GM19238 (cell line): Measurements from ENCODE around the gene TTLL5.

Source experiments
- DNase-seq: peaks from one replicate; pipeline ENCODE4 v3.0.0; 2011; ENCODE audit warnings: low spot score; ENCODE audit not compliant: insufficient read length

TTLL5 gene

GRCh38 chr14:75794615-75795038 is 133.6 kb downstream of the TTLL5 start:
- no peak for DNase-seq

GRCh38 chr14:75800792-75801191 is 139.7 kb downstream of the TTLL5 start:
- no peak for DNase-seq

GRCh38 chr14:75802486-75802885 is 141.4 kb downstream of the TTLL5 start:
- DNase-seq = no peak

- DNase-seq = no peak
Observed at GRCh38 chr14:75803765-75804164, 142.7 kb downstream of the TTLL5 start.

- no peak for DNase-seq
Observed at GRCh38 chr14:75804570-75805275, 143.7 kb downstream of the TTLL5 start.

GRCh38 chr14:75805646-75806045 is 144.6 kb downstream of the TTLL5 start:
- no peak for DNase-seq

GRCh38 chr14:75806352-75806832 is 145.3 kb downstream of the TTLL5 start:
- DNase-seq = no peak

- DNase-seq = no peak
Observed at GRCh38 chr14:75807667-75808360, 146.8 kb downstream of the TTLL5 start.

- DNase-seq = no peak
Observed at GRCh38 chr14:75811136-75811829, 150.2 kb downstream of the TTLL5 start.

GRCh38 chr14:75811872-75812499 is 150.9 kb downstream of the TTLL5 start:
- DNase-seq = no peak

GRCh38 chr14:75812622-75813021 is 151.6 kb downstream of the TTLL5 start:
- DNase-seq = no peak

- DNase-seq = no peak
Observed at GRCh38 chr14:75820761-75821160, 159.7 kb downstream of the TTLL5 start.

- no peak for DNase-seq
Observed at GRCh38 chr14:75821831-75822521, 160.9 kb downstream of the TTLL5 start.

GRCh38 chr14:75822522-75823141 is 161.6 kb downstream of the TTLL5 start:
- DNase-seq = no peak

GRCh38 chr14:75823334-75823733 is 162.3 kb downstream of the TTLL5 start:
- no peak for DNase-seq

- DNase-seq = no peak
Observed at GRCh38 chr14:75824318-75824717, 163.3 kb downstream of the TTLL5 start.

- DNase-seq = no peak
Observed at GRCh38 chr14:75825147-75825592, 164.1 kb downstream of the TTLL5 start.

GRCh38 chr14:75826599-75826998 is 165.6 kb downstream of the TTLL5 start:
- no peak for DNase-seq

- no peak for DNase-seq
Observed at GRCh38 chr14:75827331-75827730, 166.3 kb downstream of the TTLL5 start.

- no peak for DNase-seq
Observed at GRCh38 chr14:75829316-75829715, 168.3 kb downstream of the TTLL5 start.

GRCh38 chr14:75831455-75831854 is 170.4 kb downstream of the TTLL5 start:
- no peak for DNase-seq
